H1 (cell line): Measurements from ENCODE around the gene B3GALT4. TPM values are rescaled to one million over a fixed set of nuclear protein-coding genes. Genes with fewer than 3 reads are reported as not detected.
"Not testable (repeated sequence)": the region's sequence is repeated elsewhere in the genome, so short reads cannot be mapped to it uniquely, and the experiment has no call there.

Experiments
- CTCF ChIA-PET: fragments of 300-600 bp; sonication (Branson Sonifier 250); formaldehyde crosslinking; loops from one replicate; lab custom pipeline; 2021; ENCODE audit not compliant: partially characterized antibody; lab: Charles Lee
- POLR2A ChIA-PET: fragments of 300-600 bp; sonication (Branson Sonifier 250); formaldehyde crosslinking; loops from one replicate; lab custom pipeline; 2021; ENCODE audit warnings: inconsistent platforms; ENCODE audit not compliant: partially characterized antibody; lab: Charles Lee
- DNase-seq, 2 experiments: peaks; one replicate each; pipeline versions ENCODE4 v3.0.0 to v3.0.0-alpha.2; 2010 to 2022; ENCODE audit warnings: low spot score in 2 of 2, low read depth in 1 of 2, mixed read lengths in 1 of 2
- FAIRE-seq: peaks from 2 replicates; lab custom pipeline; 2011; peaks lifted over from hg19 to GRCh38; lab: Jason Lieb, UNC
- H2AFZ ChIP-seq: 2 replicates; pipeline ENCODE4 v1.8.1; 2012; ENCODE audit warnings: low read length, inconsistent platforms
- H2AK5ac ChIP-seq: 2 replicates; pipeline ENCODE4 v1.6.1; 2013; ENCODE audit warnings: low read depth, low read length
- H2BK120ac ChIP-seq: replicated peaks from 2 replicates; pipeline ENCODE3; 2013; ENCODE audit warnings: low read depth, low read length, inconsistent platforms
- H2BK12ac ChIP-seq: 2 replicates; pipeline ENCODE4 v1.6.1; 2013; ENCODE audit warnings: low read depth, low read length
- H2BK15ac ChIP-seq: 2 replicates; pipeline ENCODE4 v1.6.1; 2013; ENCODE audit warnings: low read length
- H2BK20ac ChIP-seq: 2 replicates; pipeline ENCODE4 v1.6.1; 2013; ENCODE audit warnings: low read length
- H2BK5ac ChIP-seq: 2 replicates; pipeline ENCODE4 v1.6.1; 2013; ENCODE audit warnings: low read depth, low read length
- H3K14ac ChIP-seq: 2 replicates; pipeline ENCODE4 v1.6.1; 2013; ENCODE audit warnings: inconsistent platforms; ENCODE audit not compliant: insufficient read length
- H3K18ac ChIP-seq: 2 replicates; pipeline ENCODE4 v1.6.1; 2013; ENCODE audit warnings: low read length; ENCODE audit errors: extremely low read depth
- H3K23ac ChIP-seq: 2 replicates; pipeline ENCODE4 v1.6.1; 2013; ENCODE audit warnings: inconsistent platforms; ENCODE audit not compliant: insufficient read length
- H3K23me2 ChIP-seq: 2 replicates; pipeline ENCODE4 v1.6.1; 2013; ENCODE audit warnings: low read depth, low read length
- H3K27ac ChIP-seq: 2 replicates; pipeline ENCODE4 v1.6.1; 2011; ENCODE audit warnings: low read depth, low read length, inconsistent platforms
- H3K27me3 ChIP-seq, 4 experiments: replicated peaks in 1 of 4; 1 replicate in 1 of 4; 2 replicates in 3 of 4; pipeline versions ENCODE4 v1.6.1 to v1.8.1; 2011 to 2013; ENCODE audit warnings: low read length in 3 of 4, mild to moderate bottlenecking in 3 of 4, inconsistent platforms in 2 of 4, mixed read lengths in 2 of 4, moderate library complexity in 1 of 4; ENCODE audit not compliant: control insufficient read depth in 3 of 4, insufficient read depth in 3 of 4; ENCODE audit errors: extremely low read depth in 1 of 4
- H3K36me3 ChIP-seq, 4 experiments: 2 replicates each; pipeline versions ENCODE4 v1.6.1 to v1.8.1; 2011 to 2013; ENCODE audit warnings: mild to moderate bottlenecking in 4 of 4, low read length in 3 of 4, moderate library complexity in 2 of 4, control low read depth in 1 of 4, inconsistent platforms in 1 of 4; ENCODE audit not compliant: insufficient read depth in 4 of 4, control insufficient read depth in 2 of 4
- H3K4ac ChIP-seq: replicated peaks from 2 replicates; pipeline ENCODE3; 2013; ENCODE audit warnings: low read length, low read depth, mixed read lengths, inconsistent platforms; ENCODE audit not compliant: insufficient read length
- H3K4me1 ChIP-seq, 4 experiments: replicated peaks in 1 of 4; 1 replicate in 1 of 4; 2 replicates in 3 of 4; pipeline versions ENCODE4 v1.6.1 to v1.8.1; 2011 to 2013; ENCODE audit warnings: low read length in 3 of 4, inconsistent platforms in 2 of 4, mixed read lengths in 1 of 4; ENCODE audit not compliant: insufficient read depth in 4 of 4, control insufficient read depth in 3 of 4
- H3K4me2 ChIP-seq, 2 experiments: 2 replicates each; pipeline versions ENCODE4 v1.6.1 to v1.8.1; 2011 to 2013; ENCODE audit warnings: low read depth in 2 of 2, low read length in 2 of 2, control low read depth in 1 of 2, inconsistent platforms in 1 of 2, mild to moderate bottlenecking in 1 of 2; ENCODE audit not compliant: insufficient read depth in 1 of 2
- H3K4me3 ChIP-seq, 4 experiments: fragments of 200-600, 300-600 bp in 1 of 4; sonication (generic), shearing (Covaris generic), sonication (Bioruptor Twin) in 1 of 4; 2 replicates each; pipeline versions ENCODE4 v1.5.1 to v1.8.1; 2011 to 2016; ENCODE audit warnings: low read length in 4 of 4, low read depth in 3 of 4, control low read depth in 2 of 4, inconsistent platforms in 2 of 4, mild to moderate bottlenecking in 2 of 4, mixed read lengths in 1 of 4, moderate library complexity in 1 of 4; ENCODE audit not compliant: insufficient read depth in 2 of 4; ENCODE audit errors: extremely low read depth in 1 of 4
- H3K56ac ChIP-seq: replicated peaks from 2 replicates; pipeline ENCODE3; 2013; ENCODE audit warnings: low read depth, mild to moderate bottlenecking, mixed read lengths, low read length, inconsistent platforms; ENCODE audit not compliant: insufficient read length
- H3K79me1 ChIP-seq: 2 replicates; pipeline ENCODE4 v1.6.1; 2013; ENCODE audit warnings: low read depth, low read length, control low read depth
- H3K79me2 ChIP-seq, 2 experiments: 2 replicates each; pipeline versions ENCODE4 v1.6.1 to v1.8.1; 2012 to 2013; ENCODE audit warnings: low read length in 2 of 2, mild to moderate bottlenecking in 2 of 2, inconsistent platforms in 1 of 2; ENCODE audit not compliant: insufficient read depth in 2 of 2, control insufficient read depth in 1 of 2
- H3K9ac ChIP-seq, 4 experiments: replicated peaks in 1 of 4; 1 replicate in 1 of 4; 2 replicates in 3 of 4; pipeline versions ENCODE4 v1.6.1 to v1.8.1; 2011 to 2013; ENCODE audit warnings: low read depth in 3 of 4, low read length in 3 of 4, control low read depth in 2 of 4, mild to moderate bottlenecking in 2 of 4, moderate library complexity in 2 of 4, inconsistent platforms in 1 of 4; ENCODE audit errors: extremely low read depth in 1 of 4
- H3K9me3 ChIP-seq, 2 experiments: 2 replicates each; pipeline versions ENCODE4 v1.6.1 to v1.8.1; 2012 to 2013; ENCODE audit warnings: mild to moderate bottlenecking in 2 of 2, moderate library complexity in 2 of 2, control low read depth in 1 of 2, inconsistent platforms in 1 of 2, low read depth in 1 of 2, low read length in 1 of 2, mixed read lengths in 1 of 2; ENCODE audit not compliant: insufficient read depth in 2 of 2
- H4K20me1 ChIP-seq, 2 experiments: replicated peaks in 1 of 2; 2 replicates each; pipeline versions ENCODE3 to v1.8.1; 2011 to 2013; ENCODE audit warnings: inconsistent platforms in 2 of 2, low read length in 2 of 2, mild to moderate bottlenecking in 1 of 2; ENCODE audit not compliant: insufficient read depth in 2 of 2, control insufficient read depth in 1 of 2
- H4K5ac ChIP-seq: 2 replicates; pipeline ENCODE4 v1.6.1; 2013; ENCODE audit warnings: low read length, low read depth, mixed read lengths, inconsistent platforms; ENCODE audit not compliant: insufficient read length
- H4K8ac ChIP-seq: 2 replicates; pipeline ENCODE4 v1.8.0; 2013; ENCODE audit warnings: mild to moderate bottlenecking, moderate library complexity, low read length, inconsistent platforms; ENCODE audit not compliant: insufficient read depth; ENCODE audit errors: extremely low read depth
- H4K91ac ChIP-seq: replicated peaks from 2 replicates; pipeline ENCODE3; 2013; ENCODE audit warnings: low read length, mixed read lengths, inconsistent platforms; ENCODE audit not compliant: insufficient read length
- BACH1 ChIP-seq: IDR thresholded peaks from 2 replicates; pipeline ENCODE4 v1.6.1; 2012; ENCODE audit warnings: low read length, improper control_type of control experiment
- POLR2A ChIP-seq, 2 experiments: IDR thresholded peaks; 1 replicate in 1 of 2; 2 replicates in 1 of 2; pipeline ENCODE4 v1.6.1; 2011; ENCODE audit warnings: low read depth in 2 of 2, low read length in 2 of 2, mild to moderate bottlenecking in 2 of 2; ENCODE audit errors: control extremely low read depth in 1 of 2
- WGBS, 2 experiments: shearing (Covaris generic) in 1 of 2; methylation state at CpG; one replicate each; pipeline versions ENCODE4 v1.1.6 to v1.1.7; 2013 to 2015; ENCODE audit warnings: low lambda C conversion rate in 2 of 2, mixed read lengths in 2 of 2, inconsistent platforms in 1 of 2, low coverage in 1 of 2, missing lambda C conversion rate in 1 of 2; ENCODE audit not compliant: insufficient replicate concordance in 2 of 2, insufficient coverage in 1 of 2, insufficient read length in 1 of 2; ENCODE audit errors: extremely low coverage in 1 of 2, missing lambda C conversion rate in 1 of 2; 5-methylcytosine and 5-hydroxymethylcytosine counted together
- polyA plus RNA-seq, 7 experiments: library from polyadenylated mRNA; depleted of rRNA in 3 of 7; stranded (reverse) in 5 of 7; unstranded in 2 of 7; fragments of >200 nt in 5 of 7; fragments of 200-250 nt in 2 of 7; gene quantifications; 1 replicate in 5 of 7; 2 replicates in 1 of 7; 4 replicates in 1 of 7; pipeline versions ENCODE4 v1.2.1 to v1.2.3, GENCODE V29; 2011 to 2013; ENCODE audit warnings: missing spikeins in 2 of 7, mixed read lengths in 2 of 7
- total RNA-seq: library from RNA; stranded (reverse); fragmentation: NEBNext Ultra II Directional; extraction: Animal tissue kit (Norgen Biotek cat#: 25700); gene quantifications from 2 replicates; pipeline ENCODE4 v1.2.1, GENCODE V29; 2021

B3GALT4 gene
- total and polyA plus RNA-seq, 2 of the 8 experiments (the other 6 are each of a cell fraction or from before 2014, with no cell fraction given): 2.2 to 3.0 TPM

DNA sequence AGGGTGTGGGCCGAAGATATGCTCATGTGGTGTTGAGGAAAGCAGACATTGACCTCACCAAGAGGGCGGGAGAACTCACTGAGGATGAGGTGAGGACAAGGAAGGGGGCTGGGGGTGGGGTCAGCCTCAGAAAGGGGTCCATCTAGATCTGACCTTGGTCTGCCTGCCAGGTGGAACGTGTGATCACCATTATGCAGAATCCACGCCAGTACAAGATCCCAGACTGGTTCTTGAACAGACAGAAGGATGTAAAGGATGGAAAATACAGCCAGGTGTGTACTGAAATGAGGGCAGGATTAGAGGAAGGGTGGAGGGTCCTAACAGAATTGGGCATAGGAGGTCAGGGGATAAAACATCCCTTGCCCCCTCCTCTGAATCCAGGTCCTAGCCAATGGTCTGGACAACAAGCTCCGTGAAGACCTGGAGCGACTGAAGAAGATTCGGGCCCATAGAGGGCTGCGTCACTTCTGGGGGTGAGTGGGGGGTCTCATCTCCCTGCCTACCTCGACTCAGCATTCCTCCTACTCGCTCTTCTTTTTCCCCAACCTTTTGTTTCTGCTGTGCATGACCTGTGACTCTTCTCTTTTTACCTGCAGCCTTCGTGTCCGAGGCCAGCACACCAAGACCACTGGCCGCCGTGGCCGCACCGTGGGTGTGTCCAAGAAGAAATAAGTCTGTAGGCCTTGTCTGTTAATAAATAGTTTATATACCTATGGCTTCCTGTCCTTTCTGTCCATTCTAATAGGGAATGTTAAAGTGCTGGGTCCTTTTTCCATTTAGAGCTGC is 935 bp upstream of the B3GALT4 start:
- H3K27ac ChIP-seq, H3K23ac ChIP-seq, H2BK120ac ChIP-seq, H3K9ac ChIP-seq, H3K4ac ChIP-seq, H2AK5ac ChIP-seq, H3K14ac ChIP-seq, H3K56ac ChIP-seq, H2AFZ ChIP-seq, H4K5ac ChIP-seq, H2BK20ac ChIP-seq, H4K91ac ChIP-seq, H3K79me1 ChIP-seq, H2BK5ac ChIP-seq, H3K27me3 ChIP-seq, H3K9me3 ChIP-seq, H3K18ac ChIP-seq, H2BK12ac ChIP-seq, H2BK15ac ChIP-seq, DNase-seq, H4K8ac ChIP-seq, FAIRE-seq: not testable (repeated sequence)
- Histone ChIP-seq H4K20me1 (peaks cover 12 to 19% of the 10 kb centered on the region in 2 experiments), H3K4me2 (peak overlapping the region; percentile 86 to 96), H3K36me3 (peaks cover 16 to 48% (median 37%) of the 10 kb centered on the region in 4 experiments; a peak in 7 of 8 replicates), H3K4me1 (peaks cover 3 to 35% (median 12%) of the 10 kb centered on the region in 4 experiments), H3K79me2 (peaks cover 26 to 38% of the 10 kb centered on the region in 2 experiments), H3K4me3 (peak overlapping the region; percentile 52 to 81 (median 59); a peak in 7 of 8 replicates), H3K23me2 (peaks cover 22% of the 10 kb centered on the region)
- ChIA-PET POLR2A (interaction anchor here (0.6 to 12.0 kb wide), 30 partner anchors 7 to 305 kb away, joined by 3 to 337 read pairs (median 4); partner anchors contain the start of genes HSD17B8, PFDN6, RGL2 and RING1), CTCF (interaction anchor here (0.6 to 8.0 kb wide), 5 partner anchors 14 to 340 kb away, joined by 3 to 81 read pairs (median 7); partner anchors contain the start of genes PFDN6, RGL2, TAPBP and WDR46)
- 85% methylated on average over 16 of the region's 16 CpGs; no CpG with 5 or more reads in 1 of the 2 experiments for WGBS, 2 experiments
- TF ChIP-seq BACH1 (0 out of 2 replicates have a peak, but pooled peaks have one; percentile 40), POLR2A (IDR thresholded peaks at IDR 0.05; ENCODE audit: control extremely low read depth in 1 of 2, low read depth in 2 of 2, low read length in 2 of 2) (peak in 1 of 2 experiments; percentile 71; a peak in 2 of 3 replicates)
